A549 (cell line): Measurements from ENCODE around the gene ULBP1.

Experiments used
- CTCF ChIP-seq: fragments of >200 bp; sonication (Bioruptor Twin); formaldehyde crosslinking; IDR thresholded peaks from 3 replicates; pipeline ENCODE4 v1.5.1; 2016
- EP300 ChIP-seq, 2 experiments: fragments of >200 bp; sonication (Bioruptor Twin); formaldehyde crosslinking; IDR thresholded peaks; 2 replicates in 1 of 2; 3 replicates in 1 of 2; pipeline ENCODE4 v1.6.1; 2016 to 2017
- MAZ ChIP-seq: fragments of 150-350 bp; IDR thresholded peaks from 2 replicates; pipeline ENCODE4 v1.6.1; 2014; ENCODE audit warnings: antibody characterized with exemption, low read depth, low read length, borderline replicate concordance
- POLR2A ChIP-seq: IDR thresholded peaks from 2 replicates; pipeline ENCODE4 v1.6.1; 2012; ENCODE audit warnings: mild to moderate bottlenecking, low read length
- RCOR1 ChIP-seq: fragments of 150-350 bp; IDR thresholded peaks from 2 replicates; pipeline ENCODE4 v1.6.1; 2014; ENCODE audit warnings: antibody characterized with exemption, low read length, low read depth

DNA sequence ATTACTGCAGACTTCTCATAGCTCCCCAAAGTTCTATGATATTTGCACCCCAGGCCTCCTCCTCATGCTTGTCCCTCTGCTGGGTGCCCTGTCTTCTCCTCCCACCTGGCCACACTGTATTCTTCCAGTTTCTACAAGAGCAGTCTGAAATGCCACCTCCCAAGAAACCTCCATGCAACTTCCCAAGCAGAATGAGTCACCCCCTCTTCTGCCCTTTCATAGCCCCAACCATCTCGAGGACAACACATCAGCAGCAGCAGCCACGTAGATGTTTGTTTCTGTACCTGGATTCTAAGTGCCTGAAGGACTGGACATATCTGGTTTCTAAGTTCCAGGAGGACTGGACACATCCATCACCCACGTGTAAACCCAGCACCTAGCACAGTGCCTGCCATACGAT is 28.5 kb upstream of the ULBP1 start:
- TF ChIP-seq RCOR1 (no peak), CTCF (no peak), POLR2A (no peak), EP300 (IDR thresholded peaks at IDR 0.05) (no peak), MAZ (no peak)
